A549 (cell line): ENCODE data around the gene ARHGAP10. TPM values are rescaled to one million over a fixed set of nuclear protein-coding genes. Genes with fewer than 3 reads are reported as not detected.
A peak's percentile ranks its signal among the peaks of the same experiment; 100 is the strongest.

Experiments used
- ATAC-seq, 2 experiments: fragments of 200-7000 bp in 1 of 2; fragments of >200 bp in 1 of 2; cut with Nextera tagmentation in 1 of 2; cut with Tn5 transposase in 1 of 2; 3 replicates each; pipeline versions ENCODE4 v1.8.0 to v1.9.1; 2018 to 2020; ENCODE audit warnings: mild to moderate bottlenecking in 1 of 2, moderate library complexity in 1 of 2
- CTCF ChIA-PET: fragments of 300-600 bp; sonication (Branson Sonifier 250); formaldehyde crosslinking; extraction: SDS; loops from one replicate; lab custom pipeline; 2021; ENCODE audit warnings: antibody characterized with exemption, inconsistent platforms; lab: Yijun Ruan, JAX
- POLR2A ChIA-PET: fragments of 350-600 bp; formaldehyde crosslinking; extraction: SDS; loops from one replicate; lab custom pipeline; 2021; ENCODE audit warnings: antibody characterized with exemption, inconsistent platforms; lab: Yijun Ruan, JAX
- DNase-seq, 2 experiments: peaks; one replicate each; pipeline versions ENCODE4 v3.0.0 to v3.0.0-alpha.2; 2011 to 2016; ENCODE audit warnings: low read depth in 1 of 2, low spot score in 1 of 2
- FAIRE-seq: peaks from 2 replicates; lab custom pipeline; 2011; peaks lifted over from hg19 to GRCh38; lab: Jason Lieb, UNC
- H3K27ac ChIP-seq, 2 experiments: fragments of >200 bp; sonication (Bioruptor Twin); formaldehyde crosslinking; 3 replicates each; pipeline ENCODE4 v1.5.1; 2016 to 2017
- H3K4me1 ChIP-seq: fragments of >200 bp; sonication (Bioruptor Twin); formaldehyde crosslinking; 3 replicates; pipeline ENCODE4 v1.6.1; 2016
- H3K4me2 ChIP-seq: fragments of >200 bp; sonication (Bioruptor Twin); formaldehyde crosslinking; 3 replicates; pipeline ENCODE4 v1.6.1; 2016
- H3K4me3 ChIP-seq: fragments of >200 bp; sonication (Bioruptor Twin); formaldehyde crosslinking; 3 replicates; pipeline ENCODE4 v1.5.1; 2016
- H3K9me3 ChIP-seq: fragments of >200 bp; sonication (Bioruptor Twin); formaldehyde crosslinking; 3 replicates; pipeline ENCODE4 v1.6.1; 2016
- CBX2 ChIP-seq: fragments of 200-600 bp; sonication (generic); IDR thresholded peaks from 2 replicates; pipeline ENCODE4 v1.6.1; 2016; ENCODE audit warnings: low read depth, mild to moderate bottlenecking, borderline replicate concordance
- CEBPB ChIP-seq, 2 experiments: fragments of >200 bp in 1 of 2; sonication (Bioruptor Twin) in 1 of 2; formaldehyde crosslinking in 1 of 2; IDR thresholded peaks; 2 replicates each; pipeline ENCODE4 v1.6.1; 2012 to 2016
- CTCF ChIP-seq: fragments of >200 bp; sonication (Bioruptor Twin); formaldehyde crosslinking; IDR thresholded peaks from 3 replicates; pipeline ENCODE4 v1.5.1; 2016
- EHF ChIP-seq: fragments of 250-450 bp; sonication (Bioruptor Pico); IDR thresholded peaks from 2 replicates; pipeline ENCODE4 v1.5.0; 2020; ENCODE audit warnings: mild to moderate bottlenecking
- EHMT2 ChIP-seq: fragments of 200-600 bp; sonication (generic); IDR thresholded peaks from 2 replicates; pipeline ENCODE4 v1.6.1; 2016; ENCODE audit warnings: antibody characterized with exemption, low read depth, mild to moderate bottlenecking, moderate library complexity
- ELK1 ChIP-seq: fragments of 150-350 bp; IDR thresholded peaks from 2 replicates; pipeline ENCODE4 v1.6.1; 2014; ENCODE audit warnings: low read depth, mild to moderate bottlenecking, low read length
- EP300 ChIP-seq, 2 experiments: fragments of >200 bp; sonication (Bioruptor Twin); formaldehyde crosslinking; IDR thresholded peaks; 2 replicates in 1 of 2; 3 replicates in 1 of 2; pipeline ENCODE4 v1.6.1; 2016 to 2017
- ESRRA ChIP-seq: fragments of 150-350 bp; IDR thresholded peaks from 2 replicates; pipeline ENCODE4 v1.6.1; 2014; ENCODE audit warnings: mild to moderate bottlenecking, low read length, borderline replicate concordance
- FOSB ChIP-seq: fragments of 250-450 bp; sonication (Bioruptor Pico); IDR thresholded peaks from 2 replicates; pipeline ENCODE4 v1.5.0; 2020; ENCODE audit warnings: mild to moderate bottlenecking, moderate library complexity
- GATA3 ChIP-seq: IDR thresholded peaks from 2 replicates; pipeline ENCODE4 v1.6.1; 2012; ENCODE audit warnings: borderline replicate concordance
- HDAC2 ChIP-seq: fragments of 200-600 bp; sonication (generic); IDR thresholded peaks from 2 replicates; pipeline ENCODE4 v1.6.1; 2016
- HOXA7 ChIP-seq: fragments of 250-450 bp; sonication (Bioruptor Pico); IDR thresholded peaks from 2 replicates; pipeline ENCODE4 v1.5.0; 2020; ENCODE audit warnings: mild to moderate bottlenecking, moderate library complexity
- MAFK ChIP-seq: fragments of 450-650 bp; IDR thresholded peaks from 2 replicates; pipeline ENCODE4 v1.6.1; 2014; ENCODE audit not compliant: partially characterized antibody
- MYC ChIP-seq: IDR thresholded peaks from 2 replicates; pipeline ENCODE4 v1.6.1; 2012; ENCODE audit warnings: mild to moderate bottlenecking, inconsistent platforms, low read length, improper control_type of control experiment, borderline replicate concordance
- NFE2L2 ChIP-seq: fragments of 150-350 bp; conservative IDR thresholded peaks from 2 replicates; pipeline ENCODE4 v1.6.1; 2014; ENCODE audit warnings: low read length
- NPAS2 ChIP-seq: fragments of 250-450 bp; sonication (Bioruptor Pico); IDR thresholded peaks from 2 replicates; pipeline ENCODE4 v1.8.0; 2022; ENCODE audit warnings: mild to moderate bottlenecking, moderate library complexity, borderline replicate concordance
- NR3C1 ChIP-seq: fragments of >200 bp; sonication (Bioruptor Twin); formaldehyde crosslinking; IDR thresholded peaks from 3 replicates; pipeline ENCODE4 v1.6.1; 2017
- PHF8 ChIP-seq: fragments of 200-600 bp; sonication (generic); IDR thresholded peaks from 2 replicates; pipeline ENCODE4 v1.6.1; 2016; ENCODE audit warnings: low read depth, mild to moderate bottlenecking, antibody characterized with exemption, moderate library complexity, borderline replicate concordance
- POLR2A ChIP-seq: IDR thresholded peaks from 2 replicates; pipeline ENCODE4 v1.6.1; 2012; ENCODE audit warnings: mild to moderate bottlenecking, low read length
- POLR2AphosphoS2 ChIP-seq: conservative IDR thresholded peaks from 2 replicates; pipeline ENCODE4 v1.6.1; 2012; ENCODE audit warnings: low read length, improper control_type of control experiment, inconsistent platforms
- RAD21 ChIP-seq, 2 experiments: fragments of >200 bp in 1 of 2; sonication (Bioruptor Twin) in 1 of 2; formaldehyde crosslinking in 1 of 2; IDR thresholded peaks in 1 of 2; conservative IDR thresholded peaks in 1 of 2; 2 replicates in 1 of 2; 3 replicates in 1 of 2; pipeline ENCODE4 v1.6.1; 2012 to 2018; ENCODE audit warnings: inconsistent platforms in 1 of 2
- RFX5 ChIP-seq: fragments of 450-650 bp; IDR thresholded peaks from 2 replicates; pipeline ENCODE4 v1.7.1; 2014; ENCODE audit warnings: antibody characterized with exemption, mild to moderate bottlenecking, moderate library complexity
- RNF2 ChIP-seq: fragments of 200-600 bp; sonication (generic); IDR thresholded peaks from 2 replicates; pipeline ENCODE4 v1.6.1; 2016; ENCODE audit warnings: low read depth, mild to moderate bottlenecking, antibody characterized with exemption, moderate library complexity, borderline replicate concordance
- SREBF2 ChIP-seq: fragments of 450-650 bp; IDR thresholded peaks from 2 replicates; pipeline ENCODE4 v1.6.1; 2014; ENCODE audit warnings: mild to moderate bottlenecking, moderate library complexity
- ZNF302 ChIP-seq: fragments of 250-450 bp; sonication (Bioruptor Pico); IDR thresholded peaks from 2 replicates; pipeline ENCODE4 v1.9.0; 2021; ENCODE audit warnings: inconsistent platforms, mild to moderate bottlenecking, moderate library complexity
- WGBS: methylation state at CpG from one replicate; pipeline ENCODE4 v1.1.6; 2017; ENCODE audit errors: missing lambda C conversion rate; 5-methylcytosine and 5-hydroxymethylcytosine counted together
- polyA plus RNA-seq, 4 experiments: library from polyadenylated mRNA; depleted of rRNA in 3 of 4; stranded (reverse); fragments of >200 nt; fragmentation: RNase III in 1 of 4; extraction: RNeasy Plus Mini Kit Qiagen cat#74134 plus additional on column Dnase treatment in 1 of 4; gene quantifications; 2 replicates in 3 of 4; 3 replicates in 1 of 4; pipeline ENCODE4 v1.2.3, GENCODE V29; 2011 to 2017
- TF ChIP-seq, protein P1 (sequence below): IDR thresholded peaks from 2 replicates; pipeline ENCODE4 v1.6.1; 2012
- TF ChIP-seq, protein P2 (sequence below): fragments of 450-650 bp; IDR thresholded peaks from 2 replicates; pipeline ENCODE4 v1.6.1; 2014; ENCODE audit warnings: antibody characterized with exemption

ARHGAP10 gene
- polyA plus RNA-seq, 2 of the 4 experiments (the other 2 are of a cell fraction): 7.0 to 7.2 TPM

DNA sequence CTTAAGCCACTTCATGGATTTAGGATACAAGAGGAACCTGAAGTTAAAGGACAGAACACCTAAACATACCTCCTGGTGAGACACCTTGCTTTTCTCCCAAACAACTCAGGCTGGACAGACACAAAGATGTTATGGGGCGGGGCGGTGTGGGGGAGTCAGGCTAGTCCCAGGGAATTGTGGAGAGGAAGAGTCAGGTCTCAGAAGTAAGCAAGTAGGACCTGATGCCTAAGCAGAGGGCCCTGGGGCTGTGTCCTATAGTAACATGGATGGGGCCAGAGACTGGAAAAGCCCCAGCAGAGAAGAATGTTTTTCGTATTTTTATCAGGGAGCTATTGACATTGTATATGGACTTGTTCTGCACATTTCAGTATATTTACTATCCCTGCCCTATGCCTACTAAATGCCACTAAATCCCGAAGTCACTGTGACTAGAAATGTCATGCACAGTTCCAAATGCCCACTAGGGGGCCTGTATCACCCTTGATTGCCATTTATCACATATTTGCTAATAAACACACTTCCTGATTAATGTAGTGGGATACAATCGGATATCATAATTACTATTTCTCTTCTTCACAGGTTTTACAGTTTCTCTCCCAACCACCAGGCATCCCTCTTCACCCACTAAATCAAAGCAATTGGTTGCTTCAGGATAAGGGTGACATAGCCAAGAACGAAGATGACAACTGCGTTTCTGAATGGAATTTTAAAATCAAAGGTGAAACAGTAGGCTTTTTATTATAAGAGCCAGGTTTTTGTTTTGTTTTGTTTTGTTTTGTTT, 23.8 kb upstream of the ARHGAP10 start (continued):
- no peak for TF ChIP-seq EHF (CRISPR knock-in tag)
- TF ChIP-seq MYC: no peak
- TF ChIP-seq NFE2L2: 0 out of 2 replicates have a peak, but pooled peaks have one; percentile 30
- no peak for TF ChIP-seq CBX2
- peak; percentile 81 for TF ChIP-seq CTCF
- TF ChIP-seq FOSB (CRISPR knock-in tag): no peak
- TF ChIP-seq RAD21 (conservative IDR thresholded peaks at IDR 0.05 in 1 of 2, IDR thresholded peaks at IDR 0.05 in 1 of 2): peak; percentile 76 to 77
- TF ChIP-seq, protein P1, sequence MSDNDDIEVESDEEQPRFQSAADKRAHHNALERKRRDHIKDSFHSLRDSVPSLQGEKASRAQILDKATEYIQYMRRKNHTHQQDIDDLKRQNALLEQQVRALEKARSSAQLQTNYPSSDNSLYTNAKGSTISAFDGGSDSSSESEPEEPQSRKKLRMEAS: no peak
- no peak for TF ChIP-seq MAFK
- TF ChIP-seq SREBF2: no peak
- no peak for TF ChIP-seq GATA3
- no peak for TF ChIP-seq POLR2AphosphoS2
- no peak for TF ChIP-seq PHF8
- TF ChIP-seq EHMT2: no peak
- no peak for TF ChIP-seq NPAS2 (CRISPR knock-in tag)
- no peak for TF ChIP-seq CEBPB (IDR thresholded peaks at IDR 0.05)
- no peak for TF ChIP-seq HOXA7 (CRISPR knock-in tag)
- TF ChIP-seq ZNF302 (CRISPR knock-in tag): no peak
- TF ChIP-seq EP300 (IDR thresholded peaks at IDR 0.05): no peak
- TF ChIP-seq RFX5: no peak
- no peak for TF ChIP-seq POLR2A
- no peak for TF ChIP-seq ESRRA
- no peak for TF ChIP-seq RNF2
- TF ChIP-seq, protein P2, sequence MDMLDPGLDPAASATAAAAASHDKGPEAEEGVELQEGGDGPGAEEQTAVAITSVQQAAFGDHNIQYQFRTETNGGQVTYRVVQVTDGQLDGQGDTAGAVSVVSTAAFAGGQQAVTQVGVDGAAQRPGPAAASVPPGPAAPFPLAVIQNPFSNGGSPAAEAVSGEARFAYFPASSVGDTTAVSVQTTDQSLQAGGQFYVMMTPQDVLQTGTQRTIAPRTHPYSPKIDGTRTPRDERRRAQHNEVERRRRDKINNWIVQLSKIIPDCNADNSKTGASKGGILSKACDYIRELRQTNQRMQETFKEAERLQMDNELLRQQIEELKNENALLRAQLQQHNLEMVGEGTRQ: no peak
- TF ChIP-seq NR3C1: no peak

GRCh38 chr4:147709999-147710398, 21.9 kb upstream of the ARHGAP10 start:
- WGBS: 95% methylated on average over 5 of the region's 5 CpGs
- Histone ChIP-seq H3K4me2 (no peak overlapping the region), H3K27ac (no peak overlapping the region)
- TF ChIP-seq CBX2: no peak
- TF ChIP-seq ELK1: no peak
- no peak for TF ChIP-seq HDAC2
- TF ChIP-seq MYC: no peak
- TF ChIP-seq CTCF: no peak
- TF ChIP-seq, all 56 proteins: peak for 0
- CTCF ChIA-PET: interaction anchor here (1.3 to 4.5 kb wide), 5 partner anchors 15 to 155 kb away, joined by 3 to 71 read pairs (median 5); no protein-coding TSS in a partner anchor
- peaks cover 4% of the 10 kb centered on the region; the same call in 2 of the 3 replicates for H3K4me1 ChIP-seq
- H3K9me3 ChIP-seq: no peaks in the 10 kb centered on the region
- FAIRE-seq: no peak
- peak in 1 of 2 experiments; percentile 28; a peak in 1 of 6 replicates for ATAC-seq
- POLR2A ChIA-PET: interaction anchor here (0.6 to 0.7 kb wide), 2 partner anchors 26 to 68 kb away, joined by 3 read pairs; partner anchors contain the start of gene PRMT9
- H3K4me3 ChIP-seq: no peak overlapping the region
- DNase-seq: no peak
